GM23248 (cell line): ENCODE data around the gene EID2B.

ENCODE experiments used
- EZH2 ChIP-seq: fragments of 200-600 bp; sonication (generic); IDR thresholded peaks from 2 replicates; pipeline ENCODE4 v1.6.1; 2018; ENCODE audit warnings: antibody characterized with exemption, mild to moderate bottlenecking; ENCODE audit not compliant: insufficient read depth, poor library complexity, severe bottlenecking
- EZH2phosphoT487 ChIP-seq: fragments of 200-600 bp; sonication (generic); IDR thresholded peaks from 2 replicates; pipeline ENCODE4 v1.6.1; 2018; ENCODE audit warnings: antibody characterized with exemption, moderate library complexity, mild to moderate bottlenecking, low read depth; ENCODE audit not compliant: insufficient read depth

GRCh38 chr19:39557811-39558623 is 25.4 kb upstream of the EID2B start:
- no peak for TF ChIP-seq EZH2phosphoT487
- TF ChIP-seq EZH2, result no peak
